Spleen (tissue), 11 donors: ENCODE results near the gene ARNT2. TPM values are rescaled to one million over a fixed set of nuclear protein-coding genes. Genes with fewer than 3 reads are reported as not detected.

Experiments
- DNase-seq: peaks from one replicate; pipeline ENCODE4 v3.0.0-alpha.2; 2020
- H3K27ac ChIP-seq, 8 donors: fragments of 200-600 bp; sonication (generic) in 7 of 8; 1 replicate in 4 of 8; 2 replicates in 4 of 8; pipeline versions ENCODE4 v1.5.0 to v1.8.0; 2016 to 2021; ENCODE audit warnings: inconsistent platforms in 4 of 8, mild to moderate bottlenecking in 4 of 8, moderate library complexity in 1 of 8
- H3K27me3 ChIP-seq, 7 donors: fragments of 200-600 bp; sonication (generic) in 6 of 7; replicated peaks in 1 of 7; 1 replicate in 4 of 7; 2 replicates in 3 of 7; pipeline versions ENCODE4 v1.5.0 to v1.8.0; 2016 to 2021; ENCODE audit warnings: inconsistent platforms in 3 of 7, mild to moderate bottlenecking in 1 of 7
- H3K36me3 ChIP-seq, 6 donors: fragments of 200-600 bp; sonication (generic) in 5 of 6; 1 replicate in 4 of 6; 2 replicates in 2 of 6; pipeline versions ENCODE4 v1.5.0 to v1.8.0; 2016 to 2021; ENCODE audit warnings: inconsistent platforms in 2 of 6
- H3K4me1 ChIP-seq, 6 donors: fragments of 200-600 bp; sonication (generic) in 5 of 6; 1 replicate in 3 of 6; 2 replicates in 3 of 6; pipeline versions ENCODE4 v1.5.0 to v1.8.0; 2016 to 2021; ENCODE audit warnings: inconsistent platforms in 3 of 6
- H3K4me3 ChIP-seq, 8 donors: fragments of 200-600 bp; sonication (generic) in 7 of 8; 1 replicate in 4 of 8; 2 replicates in 4 of 8; pipeline versions ENCODE4 v1.5.0 to v1.8.0; 2016 to 2021; ENCODE audit warnings: inconsistent platforms in 4 of 8, mild to moderate bottlenecking in 4 of 8, moderate library complexity in 2 of 8
- H3K9me3 ChIP-seq, 8 donors: fragments of 200-600 bp; sonication (generic) in 7 of 8; 1 replicate in 4 of 8; 2 replicates in 4 of 8; pipeline versions ENCODE4 v1.5.0 to v1.8.0; 2016 to 2021; ENCODE audit warnings: inconsistent platforms in 4 of 8
- POLR2A ChIP-seq, 3 donors: fragments of 450-650 bp; IDR thresholded peaks; one replicate each; pipeline ENCODE4 v1.5.1; 2017; ENCODE audit warnings: antibody characterized with exemption in 3 of 3, mild to moderate bottlenecking in 1 of 3
- POLR2AphosphoS5 ChIP-seq, 3 donors: sonication (generic); formaldehyde crosslinking; IDR thresholded peaks; one replicate each; pipeline ENCODE4 v1.5.1; 2017; ENCODE audit warnings: antibody characterized with exemption in 3 of 3
- WGBS, 5 donors: extraction: QIAGEN DNeasy Blood & Tissue Kit in 3 of 5; methylation state at CpG; one replicate each; pipeline versions ENCODE4 v1.1.5 to v1.1.7; 2013 to 2018; 5-methylcytosine and 5-hydroxymethylcytosine counted together
- intact Hi-C: fragments of 100-400 bp; cut with DNase I; formaldehyde crosslinking; loops from one replicate; pipeline ENCODE4 v1.15.0; 2023; ENCODE audit warnings: low total_unique reads
- polyA plus RNA-seq, 3 donors: library from polyadenylated mRNA; stranded (reverse); fragments of 200-250 nt; gene quantifications; one replicate each; pipeline ENCODE4 v1.2.1, GENCODE V29; 2013
- total RNA-seq, 7 donors: library from RNA; depleted of rRNA in 3 of 7; stranded (reverse); fragments of >200 nt in 3 of 7; fragmentation: NEBNext Ultra II Directional in 4 of 7; extraction: Animal tissue kit (Norgen Biotek cat#: 25700) in 4 of 7; gene quantifications; one replicate each; pipeline versions ENCODE4 v1.1.0 to v1.2.1, GENCODE V29; 2016 to 2021
- TF ChIP-seq, protein P1 (sequence below), 11 experiments: fragments of 200-600 bp in 7 of 11; fragments of 450-650 bp in 4 of 11; sonication (generic) in 4 of 11; IDR thresholded peaks in 8 of 11; conservative IDR thresholded peaks in 3 of 11; 1 replicate in 7 of 11; 2 replicates in 4 of 11; pipeline versions ENCODE4 v1.4.0 to v1.8.0; 2016 to 2021; ENCODE audit warnings: antibody characterized with exemption in 11 of 11, inconsistent platforms in 4 of 11, mild to moderate bottlenecking in 1 of 11
- donor health status: healthy with polysubstance abuse.
- donor health status: DM: no; HTN: no; CAD: no; lungs with moderate emphysema.
- donor health status: DM: no; HTN: no; CAD: no.
- donor health status: Bipolar disorder and iron deficiency.
- donor health status: healthy.
- donor health status: DM: no; HTN: no; CAD: no.
- donor health status: DM: yes; HTN: yes; CAD: no.

Gene ARNT2
- total and polyA plus RNA-seq, 10 donors = 1.9 to 12.3 (median 9.1) TPM

DNA sequence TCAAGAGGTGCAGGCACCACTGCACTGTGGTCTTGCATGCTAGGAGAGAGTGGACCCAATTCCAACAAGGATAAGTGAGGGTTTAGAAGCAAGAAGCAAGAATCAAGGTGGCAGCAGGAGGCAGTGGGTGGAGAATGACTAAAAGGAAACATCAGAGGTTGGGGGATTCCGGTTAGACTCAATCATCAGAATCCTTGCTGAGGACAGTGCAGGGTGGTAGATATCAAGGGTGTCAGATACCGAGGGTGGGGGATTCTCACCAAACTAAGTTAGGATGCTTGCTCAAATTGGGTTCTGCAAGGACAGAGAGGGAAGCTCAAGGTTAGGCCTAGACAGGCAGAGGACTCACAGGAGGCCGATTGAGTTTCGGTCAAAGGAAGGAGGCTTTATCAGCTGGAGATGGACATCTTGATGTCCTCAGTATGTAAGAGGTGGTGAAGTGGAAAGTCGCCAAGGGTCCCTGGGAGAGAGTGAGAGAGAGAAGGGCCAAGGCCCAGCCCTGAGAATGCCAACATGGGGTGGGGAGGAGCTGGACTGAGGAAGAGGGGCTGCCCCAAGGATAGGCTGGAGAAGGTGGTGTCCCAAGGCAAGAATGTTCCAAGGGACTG is 102.2 kb downstream of the ARNT2 start:
- no peak for TF ChIP-seq POLR2AphosphoS5 (IDR thresholded peaks at IDR 0.05)
- TF ChIP-seq, protein P1, sequence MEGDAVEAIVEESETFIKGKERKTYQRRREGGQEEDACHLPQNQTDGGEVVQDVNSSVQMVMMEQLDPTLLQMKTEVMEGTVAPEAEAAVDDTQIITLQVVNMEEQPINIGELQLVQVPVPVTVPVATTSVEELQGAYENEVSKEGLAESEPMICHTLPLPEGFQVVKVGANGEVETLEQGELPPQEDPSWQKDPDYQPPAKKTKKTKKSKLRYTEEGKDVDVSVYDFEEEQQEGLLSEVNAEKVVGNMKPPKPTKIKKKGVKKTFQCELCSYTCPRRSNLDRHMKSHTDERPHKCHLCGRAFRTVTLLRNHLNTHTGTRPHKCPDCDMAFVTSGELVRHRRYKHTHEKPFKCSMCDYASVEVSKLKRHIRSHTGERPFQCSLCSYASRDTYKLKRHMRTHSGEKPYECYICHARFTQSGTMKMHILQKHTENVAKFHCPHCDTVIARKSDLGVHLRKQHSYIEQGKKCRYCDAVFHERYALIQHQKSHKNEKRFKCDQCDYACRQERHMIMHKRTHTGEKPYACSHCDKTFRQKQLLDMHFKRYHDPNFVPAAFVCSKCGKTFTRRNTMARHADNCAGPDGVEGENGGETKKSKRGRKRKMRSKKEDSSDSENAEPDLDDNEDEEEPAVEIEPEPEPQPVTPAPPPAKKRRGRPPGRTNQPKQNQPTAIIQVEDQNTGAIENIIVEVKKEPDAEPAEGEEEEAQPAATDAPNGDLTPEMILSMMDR (IDR thresholded peaks at IDR 0.05 in 8 of 11, conservative IDR thresholded peaks at IDR 0.05 in 3 of 11) = no peak
- no peak for TF ChIP-seq POLR2A (IDR thresholded peaks at IDR 0.05)
- intact Hi-C loops = no loop called here
- no peak overlapping the region for H3K27ac ChIP-seq
- H3K27me3 ChIP-seq = no peaks in the 10 kb centered on the region
- 79 to 95% (median 90%) methylated on average over 5 of the region's 5 CpGs for WGBS, 5 donors
- H3K9me3 ChIP-seq = peaks cover 0 to 12% (median 6%) of the 10 kb centered on the region in 8 donors
- DNase-seq = no peak
- H3K4me3 ChIP-seq = no peak overlapping the region
- no peaks in the 10 kb centered on the region for H3K36me3 ChIP-seq
- H3K4me1 ChIP-seq = no peaks in the 10 kb centered on the region

DNA sequence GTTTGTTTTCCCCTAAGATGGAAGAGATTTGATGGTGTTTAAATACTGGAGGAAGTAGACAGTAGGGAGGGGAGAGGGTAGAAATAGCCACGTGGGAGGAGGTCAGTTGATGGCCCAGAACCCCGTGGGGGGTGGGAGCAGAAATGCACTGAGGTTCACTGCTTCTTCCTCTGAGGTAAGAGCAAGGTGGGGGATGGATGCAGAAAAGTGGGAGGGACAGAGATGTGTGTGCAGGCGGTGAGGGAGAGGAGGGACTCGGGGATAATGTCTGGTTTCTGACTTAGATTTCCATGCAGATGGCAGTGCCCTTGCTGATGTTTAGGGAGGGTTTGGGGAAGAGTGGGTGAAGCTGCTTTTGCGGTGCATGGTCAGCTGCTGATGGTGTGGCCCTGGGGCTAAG is 102.9 kb downstream of the ARNT2 start:
- no peak for DNase-seq
- no peak overlapping the region for H3K27ac ChIP-seq
- 58 to 68% (median 67%) methylated on average over 5 of the region's 5 CpGs for WGBS, 5 donors
- H3K9me3 ChIP-seq = peaks cover 0 to 12% (median 6%) of the 10 kb centered on the region in 8 donors
- no peaks in the 10 kb centered on the region for H3K27me3 ChIP-seq
- intact Hi-C loops = no loop called here
- no peaks in the 10 kb centered on the region for H3K36me3 ChIP-seq
- TF ChIP-seq POLR2A (IDR thresholded peaks at IDR 0.05) (no peak), POLR2AphosphoS5 (IDR thresholded peaks at IDR 0.05) (no peak)
- TF ChIP-seq, protein P1 (IDR thresholded peaks at IDR 0.05 in 8 of 11, conservative IDR thresholded peaks at IDR 0.05 in 3 of 11) = no peak
- H3K4me3 ChIP-seq = no peak overlapping the region
- H3K4me1 ChIP-seq = no peaks in the 10 kb centered on the region

DNA sequence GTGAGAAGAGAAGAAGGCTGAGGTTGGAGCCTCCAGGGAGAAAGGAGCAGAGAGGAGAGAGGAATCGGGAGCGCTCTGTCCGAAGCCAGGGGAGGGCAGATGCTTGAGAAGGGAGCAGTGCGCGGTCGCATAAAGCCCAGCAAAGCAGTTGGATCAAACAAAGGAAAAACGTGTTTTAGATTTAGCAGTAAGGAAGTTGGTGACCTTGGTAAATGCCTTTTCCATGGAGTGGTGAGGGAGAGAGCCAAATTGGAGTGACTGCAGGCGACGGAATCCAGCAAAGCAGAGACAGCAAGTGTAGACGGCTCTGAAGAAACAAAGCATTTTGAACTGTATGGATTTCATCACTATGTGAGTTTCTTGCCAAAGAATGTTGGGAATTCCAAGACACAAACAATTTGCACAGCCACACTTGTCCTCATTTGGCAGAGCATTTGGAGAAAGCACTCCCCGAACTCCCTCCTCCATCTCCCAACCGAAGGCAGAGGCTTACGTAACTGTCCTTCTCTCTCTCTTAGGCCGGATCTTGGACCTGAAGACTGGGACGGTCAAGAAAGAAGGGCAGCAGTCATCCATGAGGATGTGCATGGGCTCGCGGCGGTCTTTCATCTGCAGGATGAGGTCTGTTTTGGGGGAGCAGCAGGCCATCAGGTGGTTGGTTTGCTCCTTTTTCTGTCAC is 103.6 kb downstream of the ARNT2 start:
- no peaks in the 10 kb centered on the region for H3K4me1 ChIP-seq
- no peak overlapping the region for H3K27ac ChIP-seq
- H3K4me3 ChIP-seq = no peak overlapping the region
- intact Hi-C loops = no loop called here
- H3K36me3 ChIP-seq = no peaks in the 10 kb centered on the region
- WGBS, 5 donors = 76 to 87% (median 84%) methylated on average over 18 of the region's 18 CpGs
- H3K9me3 ChIP-seq = peaks cover 0 to 12% (median 6%) of the 10 kb centered on the region in 8 donors
- TF ChIP-seq POLR2AphosphoS5 (IDR thresholded peaks at IDR 0.05) = peak in 1 of 3 donors; percentile 29
- TF ChIP-seq, protein P1 (IDR thresholded peaks at IDR 0.05 in 8 of 11, conservative IDR thresholded peaks at IDR 0.05 in 3 of 11) = no peak
- no peaks in the 10 kb centered on the region for H3K27me3 ChIP-seq
- DNase-seq = no peak

DNA sequence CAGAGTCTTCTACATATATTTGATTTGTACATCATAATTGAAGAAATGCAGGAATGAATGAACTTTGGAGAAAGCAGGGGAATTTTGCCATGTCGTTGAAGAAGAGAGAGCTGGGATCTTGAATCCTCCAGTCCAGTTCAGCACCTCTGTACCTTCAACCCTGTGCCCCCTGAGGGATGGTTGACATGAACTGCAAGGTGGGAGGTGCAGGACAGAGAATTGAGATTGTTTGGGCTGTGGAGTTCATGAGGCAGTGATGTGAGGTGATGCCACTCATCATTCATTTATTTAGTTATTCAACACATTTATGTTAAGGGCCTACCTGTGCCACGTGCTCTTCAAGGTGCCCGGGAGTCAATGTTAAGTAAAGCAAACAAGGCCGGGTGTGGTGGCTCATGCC is 104.6 kb downstream of the ARNT2 start:
- Histone ChIP-seq H3K4me1 (no peaks in the 10 kb centered on the region), H3K4me3 (no peak overlapping the region), H3K9me3 (peaks cover 0 to 12% (median 6%) of the 10 kb centered on the region in 8 donors), H3K27ac (no peak overlapping the region), H3K36me3 (no peaks in the 10 kb centered on the region), H3K27me3 (no peaks in the 10 kb centered on the region)
- 69 to 96% (median 86%) methylated on average over 4 of the region's 4 CpGs for WGBS, 5 donors
- no peak for DNase-seq
- TF ChIP-seq, protein P1 (IDR thresholded peaks at IDR 0.05 in 8 of 11, conservative IDR thresholded peaks at IDR 0.05 in 3 of 11) = no peak
- no peak for TF ChIP-seq POLR2A (IDR thresholded peaks at IDR 0.05)
- no peak for TF ChIP-seq POLR2AphosphoS5 (IDR thresholded peaks at IDR 0.05)
- intact Hi-C loops = no loop called here
